NOMO-1 treated with dmso at 0.1 percent for 144 hours (cell line): Measurements from ENCODE around the gene DPY30.
"Not testable (repeated sequence)": the region's sequence is repeated elsewhere in the genome, so short reads cannot be mapped to it uniquely, and the experiment has no call there.

ENCODE experiments used
- DNase-seq: peaks from one replicate; lab custom pipeline; 2025; ENCODE audit not compliant: unreplicated experiment; lab: John Stamatoyannopoulos, UW

DPY30 gene

GRCh38 chr2:32039447-32040219 is at the start of gene DPY30:
Gene DPY30, minus strand, starts transcription at chr2:32039805. Its CDS starts 349 bp downstream, at chr2:32039456.
- peak; percentile 93 for DNase-seq

- no peak for DNase-seq
These were observed 34.5 kb upstream of the DPY30 start for GRCh38 chr2:32074134-32074506.

- no peak for DNase-seq
These were observed 27.9 kb upstream of the DPY30 start for GRCh38 chr2:32067549-32067948.

- no peak for DNase-seq
These were observed 25.1 kb upstream of the DPY30 start for GRCh38 chr2:32064713-32065112.

GRCh38 chr2:32064021-32064601 is 24.5 kb upstream of the DPY30 start:
- DNase-seq = peak; percentile 9

GRCh38 chr2:32063310-32064020 is 23.9 kb upstream of the DPY30 start, which contains the start of gene SPAST:
Gene SPAST, plus strand, starts transcription at chr2:32063556. Its CDS starts 276 bp downstream, at chr2:32063832.
- peak; percentile 98 for DNase-seq

- DNase-seq = no peak
These were observed 22.6 kb upstream of the DPY30 start for GRCh38 chr2:32061973-32062861.

GRCh38 chr2:32061430-32061829 is 21.8 kb upstream of the DPY30 start:
- DNase-seq = no peak

- no peak for DNase-seq
These were observed 20.7 kb upstream of the DPY30 start for GRCh38 chr2:32060266-32060665.

GRCh38 chr2:32058130-32058529 is 18.5 kb upstream of the DPY30 start:
- no peak for DNase-seq

- DNase-seq = not testable (repeated sequence)
These were observed 15.0 kb upstream of the DPY30 start for GRCh38 chr2:32054583-32054982.

GRCh38 chr2:32051836-32052439 is 12.3 kb upstream of the DPY30 start:
- DNase-seq = no peak

- DNase-seq = no peak
These were observed 4.0 kb upstream of the DPY30 start for GRCh38 chr2:32043561-32043960.

GRCh38 chr2:32034198-32034887 is 5.3 kb downstream of the DPY30 start:
- not testable (repeated sequence) for DNase-seq

- DNase-seq = not testable (repeated sequence)
These were observed 20.7 kb downstream of the DPY30 start for GRCh38 chr2:32018789-32019482.

- DNase-seq = no peak
These were observed 26.7 kb downstream of the DPY30 start for GRCh38 chr2:32012872-32013271.

- DNase-seq = peak; percentile 29
These were observed 28.1 kb downstream of the DPY30 start for GRCh38 chr2:32011485-32011960.

GRCh38 chr2:32010670-32011484 is 28.7 kb downstream of the DPY30 start, which contains the start of gene MEMO1:
Gene MEMO1, minus strand, starts transcription at chr2:32011008. Its CDS starts 761 bp downstream, at chr2:32010247.
- peak; percentile 94 for DNase-seq
